ENCODE measurements around the gene SIRPB2. TPM values are rescaled to one million over a fixed set of nuclear protein-coding genes. Genes with fewer than 3 reads are reported as not detected.

The SIRPB2 gene
- total and polyA plus RNA-seq, 2 of the 8 experiments (the other 6 are each of a cell fraction or from before 2014, with no cell fraction given), result 0.28 TPM; not detected in 1

DNA sequence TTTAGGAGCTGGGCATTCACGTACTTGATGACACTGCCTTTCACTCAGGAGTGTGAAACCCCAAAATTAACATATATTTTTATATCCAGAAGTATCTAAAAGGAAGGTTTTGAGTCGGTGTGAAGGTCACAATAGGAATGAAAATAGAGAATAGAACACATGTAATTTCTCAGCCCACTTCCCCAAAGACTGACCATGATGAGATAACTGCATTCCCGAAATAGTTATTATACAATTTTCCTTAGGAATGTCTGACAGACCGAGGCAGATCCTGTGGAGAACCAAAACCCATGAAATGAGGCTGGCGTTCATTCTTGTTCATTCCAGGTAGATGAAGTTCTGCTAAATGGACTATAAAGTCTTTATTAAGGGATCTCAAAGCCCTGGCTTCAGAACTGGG lies 34.9 kb downstream of the SIRPB2 start:
- H3K4ac ChIP-seq (replicated peaks; ENCODE audit: insufficient read length, low read depth, low read length), result no peak overlapping the region
- no peak overlapping the region for H3K4me3 ChIP-seq (ENCODE audit: extremely low read depth in 1 of 4, insufficient read depth in 2 of 4, low read depth in 3 of 4, low read length in 4 of 4)
- H2BK15ac ChIP-seq (ENCODE audit: low read length), result no peak overlapping the region
- ChIA-PET POLR2A (ENCODE audit: partially characterized antibody) (interaction anchor here (2.0 kb wide), 1 partner anchor 9 kb away, joined by 5 read pairs; the partner anchor contains the start of gene NSFL1C), CTCF (ENCODE audit: partially characterized antibody) (interaction anchor here (1.3 to 3.9 kb wide), 3 partner anchors 11 to 18 kb away, joined by 4 to 28 read pairs (median 14); partner anchors contain the start of gene NSFL1C)
- H3K36me3 ChIP-seq (ENCODE audit: control insufficient read depth in 2 of 4, insufficient read depth in 4 of 4, low read length in 3 of 4), result peaks cover 31 to 73% (median 68%) of the 10 kb centered on the region in 4 experiments
- no peak overlapping the region for H2BK5ac ChIP-seq (ENCODE audit: low read depth, low read length)
- H3K4me1 ChIP-seq (replicated peaks in 1 of 4; ENCODE audit: control insufficient read depth in 3 of 4, insufficient read depth in 4 of 4, low read length in 3 of 4), result no peaks in the 10 kb centered on the region
- DNase-seq (ENCODE audit: low read depth in 1 of 2, low spot score in 2 of 2) (no peak), FAIRE-seq (no peak)
- H3K27me3 ChIP-seq (replicated peaks in 1 of 4; ENCODE audit: control insufficient read depth in 3 of 4, extremely low read depth in 1 of 4, insufficient read depth in 3 of 4, low read length in 3 of 4), result no peaks in the 10 kb centered on the region
- H3K9ac ChIP-seq (replicated peaks in 1 of 4; ENCODE audit: extremely low read depth in 1 of 4, low read depth in 3 of 4, low read length in 3 of 4), result no peak overlapping the region
- no peak overlapping the region for H4K8ac ChIP-seq (ENCODE audit: extremely low read depth, insufficient read depth, low read length)
- no peak overlapping the region for H3K27ac ChIP-seq (ENCODE audit: low read depth, low read length)
- H4K91ac ChIP-seq (replicated peaks; ENCODE audit: insufficient read length, low read length), result no peak overlapping the region
- no peak overlapping the region for H2AFZ ChIP-seq (ENCODE audit: low read length)
- H2AK5ac ChIP-seq (ENCODE audit: low read depth, low read length), result no peak overlapping the region
- no peak overlapping the region for H2BK20ac ChIP-seq (ENCODE audit: low read length)
- H3K14ac ChIP-seq (ENCODE audit: insufficient read length), result no peak overlapping the region
- no peaks in the 10 kb centered on the region for H3K23me2 ChIP-seq (ENCODE audit: low read depth, low read length)
- peaks cover 0 to 6% of the 10 kb centered on the region in 2 experiments for H4K20me1 ChIP-seq (replicated peaks in 1 of 2; ENCODE audit: control insufficient read depth in 1 of 2, insufficient read depth in 2 of 2, low read length in 2 of 2)
- TF ChIP-seq CBX8 (IDR thresholded peaks at IDR 0.05; ENCODE audit: borderline replicate concordance, low read depth, low read length) (no peak), RNF2 (IDR thresholded peaks at IDR 0.05; ENCODE audit: borderline replicate concordance, low read depth, low read length, missing control alignments, poor library complexity, severe bottlenecking) (no peak), SIRT6 (IDR thresholded peaks at IDR 0.05; ENCODE audit: low read length) (no peak), ATF3 (IDR thresholded peaks at IDR 0.05; ENCODE audit: insufficient read depth, low read depth, low read length) (no peak), ZNF274 (IDR thresholded peaks at IDR 0.05; ENCODE audit: borderline replicate concordance, extremely low read depth, low read length) (no peak), YY1 (IDR thresholded peaks at IDR 0.05; ENCODE audit: low read depth, low read length) (no peak), CHD1 (IDR thresholded peaks at IDR 0.05; ENCODE audit: low read depth, low read length) (no peak), CBX5 (IDR thresholded peaks at IDR 0.05; ENCODE audit: low read depth, low read length) (no peak), BCL11A (IDR thresholded peaks at IDR 0.05; ENCODE audit: low read depth in 2 of 2, low read length in 2 of 2) (no peak), POLR2AphosphoS5 (IDR thresholded peaks at IDR 0.05; ENCODE audit: low read depth, low read length) (no peak)
- TF ChIP-seq, protein P1, sequence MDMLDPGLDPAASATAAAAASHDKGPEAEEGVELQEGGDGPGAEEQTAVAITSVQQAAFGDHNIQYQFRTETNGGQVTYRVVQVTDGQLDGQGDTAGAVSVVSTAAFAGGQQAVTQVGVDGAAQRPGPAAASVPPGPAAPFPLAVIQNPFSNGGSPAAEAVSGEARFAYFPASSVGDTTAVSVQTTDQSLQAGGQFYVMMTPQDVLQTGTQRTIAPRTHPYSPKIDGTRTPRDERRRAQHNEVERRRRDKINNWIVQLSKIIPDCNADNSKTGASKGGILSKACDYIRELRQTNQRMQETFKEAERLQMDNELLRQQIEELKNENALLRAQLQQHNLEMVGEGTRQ (IDR thresholded peaks at IDR 0.05; ENCODE audit: low read length), result no peak
- peaks cover 0 to 8% of the 10 kb centered on the region in 2 experiments; a peak in 1 of 4 replicates for H3K79me2 ChIP-seq (ENCODE audit: control insufficient read depth in 1 of 2, insufficient read depth in 2 of 2, low read length in 2 of 2)
- 87% methylated on average over 5 of the region's 5 CpGs; no CpG with 5 or more reads in 1 of the 2 experiments for WGBS, 2 experiments (ENCODE audit: extremely low coverage in 1 of 2, insufficient coverage in 1 of 2, insufficient read length in 1 of 2, insufficient replicate concordance in 2 of 2, low coverage in 1 of 2, low lambda C conversion rate in 2 of 2, missing lambda C conversion rate in 1 of 2)
- no peak overlapping the region for H4K5ac ChIP-seq (ENCODE audit: insufficient read length, low read depth, low read length)
- no peak overlapping the region for H3K18ac ChIP-seq (ENCODE audit: extremely low read depth, low read length)
- no peak overlapping the region for H2BK12ac ChIP-seq (ENCODE audit: low read depth, low read length)
- H3K79me1 ChIP-seq (ENCODE audit: low read depth, low read length), result no peaks in the 10 kb centered on the region
- H3K9me3 ChIP-seq (ENCODE audit: insufficient read depth in 2 of 2, low read depth in 1 of 2, low read length in 1 of 2), result peaks cover 14 to 21% of the 10 kb centered on the region in 2 experiments
- no peak overlapping the region for H3K56ac ChIP-seq (replicated peaks; ENCODE audit: insufficient read length, low read depth, low read length)
- H2BK120ac ChIP-seq (replicated peaks; ENCODE audit: low read depth, low read length), result no peak overlapping the region
- no peak overlapping the region for H3K4me2 ChIP-seq (ENCODE audit: insufficient read depth in 1 of 2, low read depth in 2 of 2, low read length in 2 of 2)
- no peak overlapping the region for H3K23ac ChIP-seq (ENCODE audit: insufficient read length)

Data from H1 (cell line).